ENCODE results near the gene CUL7. TPM values are rescaled to one million over a fixed set of nuclear protein-coding genes. Genes with fewer than 3 reads are reported as not detected.

The CUL7 gene
- total RNA-seq, 2 experiments from 2014 or later, result 14.1 to 14.9 TPM

DNA sequence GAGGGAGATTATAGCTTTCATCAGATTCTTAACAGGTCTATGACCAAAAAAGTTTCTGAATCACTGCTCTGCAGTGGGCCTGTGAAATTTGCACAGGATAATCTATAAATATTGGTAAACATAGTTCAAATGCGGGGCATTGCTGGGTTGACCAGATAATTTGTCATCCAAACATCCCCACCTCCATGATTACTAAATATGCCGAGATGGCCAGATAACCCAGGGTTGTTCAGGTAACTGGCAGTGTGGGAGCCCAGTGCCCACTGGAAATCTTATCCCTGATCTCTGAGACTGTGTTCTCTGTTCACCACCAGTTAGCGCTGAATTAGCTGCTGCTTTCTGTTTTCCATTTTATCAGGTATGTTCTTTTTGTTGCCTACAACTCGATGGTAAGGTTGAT lies 43.9 kb upstream of the CUL7 start:
- peak overlapping the region; percentile 69; the same call in 1 of the 2 replicates for H2AFZ ChIP-seq (ENCODE audit: low read length)
- TF ChIP-seq, protein P1, sequence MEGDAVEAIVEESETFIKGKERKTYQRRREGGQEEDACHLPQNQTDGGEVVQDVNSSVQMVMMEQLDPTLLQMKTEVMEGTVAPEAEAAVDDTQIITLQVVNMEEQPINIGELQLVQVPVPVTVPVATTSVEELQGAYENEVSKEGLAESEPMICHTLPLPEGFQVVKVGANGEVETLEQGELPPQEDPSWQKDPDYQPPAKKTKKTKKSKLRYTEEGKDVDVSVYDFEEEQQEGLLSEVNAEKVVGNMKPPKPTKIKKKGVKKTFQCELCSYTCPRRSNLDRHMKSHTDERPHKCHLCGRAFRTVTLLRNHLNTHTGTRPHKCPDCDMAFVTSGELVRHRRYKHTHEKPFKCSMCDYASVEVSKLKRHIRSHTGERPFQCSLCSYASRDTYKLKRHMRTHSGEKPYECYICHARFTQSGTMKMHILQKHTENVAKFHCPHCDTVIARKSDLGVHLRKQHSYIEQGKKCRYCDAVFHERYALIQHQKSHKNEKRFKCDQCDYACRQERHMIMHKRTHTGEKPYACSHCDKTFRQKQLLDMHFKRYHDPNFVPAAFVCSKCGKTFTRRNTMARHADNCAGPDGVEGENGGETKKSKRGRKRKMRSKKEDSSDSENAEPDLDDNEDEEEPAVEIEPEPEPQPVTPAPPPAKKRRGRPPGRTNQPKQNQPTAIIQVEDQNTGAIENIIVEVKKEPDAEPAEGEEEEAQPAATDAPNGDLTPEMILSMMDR (conservative IDR thresholded peaks at IDR 0.05; ENCODE audit: low read length), result no peak
- TF ChIP-seq EZH2phosphoT487 (IDR thresholded peaks at IDR 0.05; ENCODE audit: borderline replicate concordance, low read depth, low read length), result no peak
- H3K79me2 ChIP-seq (ENCODE audit: insufficient read depth, low read depth, low read length), result no peaks in the 10 kb centered on the region; the same call in 1 of the 2 replicates
- H3K9me2 ChIP-seq (ENCODE audit: insufficient read depth, low read length), result no peaks in the 10 kb centered on the region
- DNase-seq (ENCODE audit: low spot score), result no peak
- no peak overlapping the region for H3K27ac ChIP-seq (ENCODE audit: low read depth, low read length, poor library complexity, severe bottlenecking)
- ChIA-PET POLR2A (interaction anchor here (0.6 to 1.6 kb wide), 4 partner anchors 66 to 224 kb away, joined by 3 to 8 read pairs (median 3); partner anchors contain the start of genes PPP2R5D and RRP36), CTCF (ENCODE audit: unreplicated experiment) (no interaction called here)
- no peaks in the 10 kb centered on the region for H4K20me1 ChIP-seq (ENCODE audit: insufficient read depth, low read length)
- H3K4me2 ChIP-seq (ENCODE audit: low read length), result peak overlapping the region; percentile 61; the same call in 1 of the 2 replicates
- no peak overlapping the region for H3K4me3 ChIP-seq (ENCODE audit: low read depth, low read length, poor library complexity, severe bottlenecking)
- intact Hi-C loops (cut with micrococcal nuclease; ENCODE audit: unreplicated experiment), result no loop called here
- no TSS peak for BruUV-seq (replicated peaks)
- H3K4me1 ChIP-seq (ENCODE audit: insufficient read depth, low read length, poor library complexity, severe bottlenecking), result peaks cover 26% of the 10 kb centered on the region
- no peaks in the 10 kb centered on the region for H3K36me3 ChIP-seq (ENCODE audit: insufficient read depth, low read length)
- H3K9me3 ChIP-seq (ENCODE audit: low read length), result no peaks in the 10 kb centered on the region

- Histone ChIP-seq H3K9me3 (ENCODE audit: low read length) (no peaks in the 10 kb centered on the region), H4K20me1 (ENCODE audit: insufficient read depth, low read length) (no peaks in the 10 kb centered on the region), H3K9me2 (ENCODE audit: insufficient read depth, low read length) (no peaks in the 10 kb centered on the region), H3K4me2 (ENCODE audit: low read length) (peak overlapping the region; percentile 61), H2AFZ (ENCODE audit: low read length) (peak overlapping the region; percentile 69), H3K79me2 (ENCODE audit: insufficient read depth, low read depth, low read length) (no peaks in the 10 kb centered on the region; the same call in 1 of the 2 replicates), H3K27ac (ENCODE audit: low read depth, low read length, poor library complexity, severe bottlenecking) (peak overlapping the region; percentile 41), H3K36me3 (ENCODE audit: insufficient read depth, low read length) (no peaks in the 10 kb centered on the region), H3K4me3 (ENCODE audit: low read depth, low read length, poor library complexity, severe bottlenecking) (peak overlapping the region; percentile 44), H3K4me1 (ENCODE audit: insufficient read depth, low read length, poor library complexity, severe bottlenecking) (peaks cover 26% of the 10 kb centered on the region)
- POLR2A ChIA-PET, result interaction anchor here (0.6 to 1.6 kb wide), 8 partner anchors 8 to 224 kb away, joined by 3 to 8 read pairs (median 3); partner anchors contain the start of genes PPP2R5D and RRP36
- no peak for TF ChIP-seq EZH2phosphoT487 (IDR thresholded peaks at IDR 0.05; ENCODE audit: borderline replicate concordance, low read depth, low read length)
- TF ChIP-seq, protein P1 (conservative IDR thresholded peaks at IDR 0.05; ENCODE audit: low read length), result no peak
- peak; percentile 17 for DNase-seq (ENCODE audit: low spot score)
- intact Hi-C loops (cut with micrococcal nuclease; ENCODE audit: unreplicated experiment), result no loop called here
- BruUV-seq (replicated peaks), result no TSS peak
- CTCF ChIA-PET (ENCODE audit: unreplicated experiment), result no interaction called here
Measured at GRCh38 chr6:43097098-43097489, 43.4 kb upstream of the CUL7 start.

- ChIA-PET POLR2A (interaction anchor here (0.6 to 1.6 kb wide), 9 partner anchors 9 to 112 kb away, joined by 3 to 8 read pairs (median 3); partner anchors contain the start of genes PPP2R5D and RRP36), CTCF (ENCODE audit: unreplicated experiment) (interaction anchor here (0.6 kb wide), 1 partner anchor 452 kb away, joined by 23 read pairs; no protein-coding TSS in a partner anchor)
- Histone ChIP-seq H3K4me1 (ENCODE audit: insufficient read depth, low read length, poor library complexity, severe bottlenecking) (peaks cover 26% of the 10 kb centered on the region), H3K36me3 (ENCODE audit: insufficient read depth, low read length) (no peaks in the 10 kb centered on the region), H4K20me1 (ENCODE audit: insufficient read depth, low read length) (no peaks in the 10 kb centered on the region), H2AFZ (ENCODE audit: low read length) (peak overlapping the region; percentile 69), H3K27ac (ENCODE audit: low read depth, low read length, poor library complexity, severe bottlenecking) (peak overlapping the region; percentile 41), H3K4me3 (ENCODE audit: low read depth, low read length, poor library complexity, severe bottlenecking) (peak overlapping the region; percentile 44), H3K9me3 (ENCODE audit: low read length) (no peaks in the 10 kb centered on the region), H3K79me2 (ENCODE audit: insufficient read depth, low read depth, low read length) (no peaks in the 10 kb centered on the region; the same call in 1 of the 2 replicates), H3K9me2 (ENCODE audit: insufficient read depth, low read length) (no peaks in the 10 kb centered on the region), H3K4me2 (ENCODE audit: low read length) (peak overlapping the region; percentile 61)
- peak; percentile 58 for DNase-seq (ENCODE audit: low spot score)
- intact Hi-C loops (cut with micrococcal nuclease; ENCODE audit: unreplicated experiment), result no loop called here
- BruUV-seq (replicated peaks), result no TSS peak
- TF ChIP-seq, protein P1 (conservative IDR thresholded peaks at IDR 0.05; ENCODE audit: low read length), result no peak
- TF ChIP-seq EZH2phosphoT487 (IDR thresholded peaks at IDR 0.05; ENCODE audit: borderline replicate concordance, low read depth, low read length), result no peak
Measured at GRCh38 chr6:43096451-43097097, 42.9 kb upstream of the CUL7 start.
